Measurements from ENCODE around the gene TMEM236.

GRCh38 chr10:17817316-17817715 lies 65.3 kb downstream of the TMEM236 start:
- no peak for TF ChIP-seq CTCF (IDR thresholded peaks at IDR 0.05)
- TF ChIP-seq ZBTB33 (IDR thresholded peaks at IDR 0.05; ENCODE audit: borderline replicate concordance, low read depth) = no peak
- no peak for TF ChIP-seq RXRA (IDR thresholded peaks at IDR 0.05; ENCODE audit: borderline replicate concordance, low read depth)
- TF ChIP-seq RAD21 (IDR thresholded peaks at IDR 0.05; ENCODE audit: low read length) = no peak
- no peak for TF ChIP-seq GATA2 (CRISPR knock-in tag; IDR thresholded peaks at IDR 0.05)
- TF ChIP-seq USF2 (IDR thresholded peaks at IDR 0.05; ENCODE audit: borderline replicate concordance, low read depth, low read length) = no peak
- TF ChIP-seq RFX5 (IDR thresholded peaks at IDR 0.05; ENCODE audit: low read length) = no peak
- TF ChIP-seq IRF3 (IDR thresholded peaks at IDR 0.05; ENCODE audit: low read depth, low read length) = no peak
- TF ChIP-seq MXI1 (IDR thresholded peaks at IDR 0.05; ENCODE audit: low read depth, low read length) = no peak
- TF ChIP-seq SIN3A (IDR thresholded peaks at IDR 0.05; ENCODE audit: borderline replicate concordance, low read depth, low read length) = no peak

Measured in SK-N-SH (cell line).